GM21786 (cell line): ENCODE measurements around the gene RANGRF.

Source experiments
- ATAC-seq: cut with Tn5 transposase; IDR thresholded peaks from one replicate; pipeline ENCODE4 v1.9.1; 2021; ENCODE audit not compliant: unreplicated experiment

Gene RANGRF

GRCh38 chr17:8273884-8274444 lies 14.5 kb upstream of the RANGRF start:
- no peak for ATAC-seq

DNA sequence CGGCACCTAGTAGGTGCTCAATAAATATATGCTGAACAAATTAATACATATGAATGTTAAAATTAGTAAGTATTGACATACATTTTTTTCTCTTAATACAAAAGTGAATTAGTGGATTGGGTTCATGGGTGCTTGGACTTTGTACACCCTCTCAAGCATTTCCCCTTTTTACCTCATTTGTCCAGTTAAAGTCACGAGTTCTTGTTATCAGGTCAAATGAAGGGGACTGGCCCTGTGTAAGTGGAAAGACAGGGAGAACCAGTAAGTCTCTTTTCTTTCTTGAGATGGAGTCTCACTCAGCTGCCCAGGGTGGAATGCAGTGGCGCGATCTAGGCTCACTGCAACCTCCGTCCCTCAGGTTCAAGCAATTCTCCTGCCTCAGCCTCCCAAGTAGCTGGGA lies 13.7 kb upstream of the RANGRF start:
- ATAC-seq: no peak

GRCh38 chr17:8275421-8276290 lies 12.8 kb upstream of the RANGRF start:
- ATAC-seq: no peak

- ATAC-seq: no peak
These were observed 11.2 kb upstream of the RANGRF start for GRCh38 chr17:8277317-8277716.

DNA sequence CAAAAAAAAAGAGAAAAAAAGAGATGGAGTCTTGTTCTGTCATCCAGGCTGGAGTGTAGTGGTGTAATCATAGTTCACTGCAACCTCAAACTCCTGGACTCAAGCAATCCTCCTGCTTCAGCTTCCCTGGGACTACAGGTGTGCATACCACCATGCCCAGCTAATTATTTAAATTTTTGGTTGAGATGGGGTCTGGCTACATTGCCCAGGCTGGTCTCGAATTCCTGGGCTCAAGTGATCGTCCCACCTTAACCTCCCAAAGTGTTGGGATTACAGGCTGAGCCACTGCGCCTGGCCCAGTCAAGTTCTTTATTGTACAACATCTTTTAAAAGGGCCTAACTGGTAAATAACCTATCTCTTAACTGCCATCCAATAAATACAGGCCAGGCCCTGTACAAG lies 6.1 kb upstream of the RANGRF start:
- ATAC-seq: no peak

DNA sequence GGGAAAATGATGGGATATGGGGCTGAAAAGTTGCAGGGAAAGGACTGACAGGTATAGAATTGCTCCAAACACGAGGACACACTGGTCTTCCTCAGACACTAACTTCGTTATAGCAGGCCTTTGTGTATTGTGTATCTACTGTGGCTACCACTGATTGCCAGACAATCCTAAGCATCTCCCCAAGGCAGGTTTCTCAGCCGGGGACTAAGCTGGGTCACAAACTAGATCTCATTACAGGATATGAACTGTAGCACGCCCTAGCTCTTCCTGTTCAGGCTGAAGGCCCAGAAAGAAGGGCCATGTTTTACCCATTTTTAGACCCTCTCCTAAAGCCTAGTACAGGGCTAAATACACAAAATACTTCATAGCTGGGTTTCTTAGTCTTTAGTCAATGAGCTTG lies 5.1 kb upstream of the RANGRF start:
- no peak for ATAC-seq

- no peak for ATAC-seq
These were observed 4.3 kb upstream of the RANGRF start for GRCh38 chr17:8284126-8284525.

DNA sequence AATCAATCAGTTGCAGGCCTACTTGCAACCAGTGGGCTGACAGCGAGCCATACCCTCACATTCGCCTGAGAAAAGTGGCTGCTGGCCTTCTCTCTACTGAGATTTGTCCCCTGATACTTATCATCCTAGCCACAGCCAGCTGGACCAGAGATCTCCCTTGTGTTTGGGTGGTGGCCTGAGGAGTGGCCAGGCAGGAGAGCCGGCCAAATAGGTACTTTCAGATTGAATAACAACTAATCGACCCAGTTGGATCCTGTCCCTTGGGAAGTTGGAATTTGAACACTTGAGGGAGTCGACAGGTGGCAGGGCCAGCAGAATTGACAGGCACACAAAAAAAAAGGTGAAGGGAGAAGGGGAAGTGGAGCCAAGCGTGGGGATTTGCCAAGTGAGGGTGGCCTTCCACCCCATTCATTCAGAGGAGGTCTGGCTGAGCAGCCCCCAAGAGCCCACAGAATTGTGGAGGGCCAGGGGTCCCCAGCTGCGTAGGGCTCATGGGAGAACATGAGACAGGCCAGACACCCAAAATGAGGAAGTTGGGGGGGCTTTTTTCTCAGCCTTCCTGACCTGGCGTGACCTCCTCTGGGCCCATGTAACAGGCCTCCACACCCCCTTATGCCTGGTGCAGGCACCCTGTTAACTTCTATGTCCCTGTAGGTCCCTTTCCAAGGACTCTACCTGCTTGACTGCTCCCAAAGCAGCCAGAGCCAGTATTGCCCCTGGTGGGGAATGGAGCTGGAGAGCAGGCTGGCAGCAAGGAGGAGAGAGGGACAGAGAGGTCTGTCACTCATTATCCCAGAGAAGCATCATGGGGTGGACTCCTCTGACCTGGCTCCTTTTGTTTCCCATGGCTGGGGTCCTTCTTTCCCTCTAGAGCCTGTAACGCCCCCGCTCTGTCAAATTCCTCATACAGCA lies 2.9 kb upstream of the RANGRF start:
- no peak for ATAC-seq

GRCh38 chr17:8287651-8288335 lies 677 bp upstream of the RANGRF start:
- no peak for ATAC-seq

- ATAC-seq: no peak
These were observed 580 bp downstream of the RANGRF start for GRCh38 chr17:8289103-8289397.

DNA sequence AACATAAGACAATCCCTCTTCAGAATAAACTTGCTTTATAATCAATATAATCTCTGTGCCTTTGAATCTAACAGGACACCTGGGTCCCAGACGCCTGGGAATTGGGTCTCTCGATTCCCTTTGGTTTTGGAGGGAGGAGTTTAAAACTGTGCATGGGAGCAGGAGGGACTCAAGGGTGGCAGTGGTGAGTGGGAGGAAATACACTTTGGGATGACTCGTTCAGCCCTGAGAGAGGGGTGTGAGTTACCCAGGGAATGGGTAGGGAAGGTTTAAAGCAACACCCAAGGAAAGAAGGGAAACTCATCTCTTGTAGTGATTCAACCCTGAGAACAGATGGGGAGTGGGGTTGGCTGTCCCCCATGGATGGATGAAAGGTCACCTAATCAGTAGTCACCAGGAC lies 1.6 kb downstream of the RANGRF start:
- ATAC-seq: no peak

GRCh38 chr17:8292639-8293395 lies 4.3 kb downstream of the RANGRF start:
- ATAC-seq: no peak

DNA sequence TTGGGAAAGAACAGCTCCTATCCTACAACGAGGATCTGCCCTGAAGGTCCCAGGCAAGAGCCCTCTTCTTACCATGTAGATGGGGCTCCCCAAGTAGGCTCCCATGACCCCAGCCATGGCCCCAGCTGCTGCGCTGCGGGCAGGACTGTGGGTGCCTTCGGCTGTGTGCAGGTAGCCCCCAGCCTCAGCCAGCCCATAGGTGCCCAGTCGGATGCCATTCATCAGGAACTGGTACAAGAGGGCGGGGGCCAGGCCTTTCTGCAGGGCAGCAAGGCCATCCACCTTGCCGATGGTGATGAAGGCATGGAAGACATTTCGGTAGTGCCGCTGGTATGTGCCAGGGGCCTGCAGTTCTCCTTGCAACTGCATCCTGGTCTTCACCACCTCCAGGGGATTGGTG lies 5.9 kb downstream of the RANGRF start:
- no peak for ATAC-seq

DNA sequence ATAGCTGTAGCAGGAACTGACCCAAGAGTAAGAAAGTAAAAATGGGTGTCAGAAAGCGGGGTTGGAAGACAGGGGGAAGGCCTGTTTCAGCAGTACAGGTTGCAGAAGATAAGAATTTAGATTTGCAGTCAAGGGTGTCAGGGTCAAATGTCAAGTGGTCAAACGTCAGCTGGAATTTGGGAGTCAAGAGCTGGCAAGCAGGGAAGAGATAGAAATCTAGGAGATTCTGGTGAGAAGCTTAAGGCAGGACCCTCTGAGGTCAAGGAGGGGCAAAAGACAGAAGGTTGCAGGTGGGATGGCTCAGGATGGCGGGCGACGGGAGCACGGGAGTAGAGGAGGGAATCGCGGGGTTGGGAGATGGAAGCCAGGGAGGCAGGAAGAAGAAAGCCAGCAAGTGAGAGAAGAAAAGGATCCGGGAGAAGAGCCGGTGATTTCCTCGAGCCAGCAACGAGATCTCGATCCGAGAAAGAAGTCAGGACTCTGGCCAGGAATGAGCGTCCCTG lies 6.4 kb downstream of the RANGRF start:
- no peak for ATAC-seq

DNA sequence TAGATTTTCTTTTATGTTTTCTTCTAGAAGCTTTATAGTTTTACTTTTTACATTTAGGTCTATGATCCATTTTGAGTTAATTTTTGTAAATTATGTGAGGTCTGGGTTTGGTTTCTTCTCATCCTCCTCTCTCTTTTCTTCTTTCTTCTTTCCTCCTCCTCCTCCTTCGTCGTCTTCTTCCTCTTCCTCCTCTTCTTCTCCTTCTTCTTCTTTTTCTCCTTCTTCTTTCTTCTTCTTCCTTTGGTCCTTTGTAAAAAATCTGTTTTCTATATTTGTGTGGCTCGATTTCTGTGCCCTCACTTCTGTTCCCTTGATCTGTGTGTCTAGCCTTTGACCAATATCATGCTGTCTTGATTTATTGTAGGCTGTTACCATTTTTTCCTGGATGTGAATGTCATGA lies 11.8 kb downstream of the RANGRF start:
- no peak for ATAC-seq

- no peak for ATAC-seq
These were observed 12.3 kb downstream of the RANGRF start for GRCh38 chr17:8300627-8301242.

GRCh38 chr17:8310601-8311123 lies 22.2 kb downstream of the RANGRF start:
- no peak for ATAC-seq

- no peak for ATAC-seq
These were observed 22.8 kb downstream of the RANGRF start for GRCh38 chr17:8311131-8311790.

DNA sequence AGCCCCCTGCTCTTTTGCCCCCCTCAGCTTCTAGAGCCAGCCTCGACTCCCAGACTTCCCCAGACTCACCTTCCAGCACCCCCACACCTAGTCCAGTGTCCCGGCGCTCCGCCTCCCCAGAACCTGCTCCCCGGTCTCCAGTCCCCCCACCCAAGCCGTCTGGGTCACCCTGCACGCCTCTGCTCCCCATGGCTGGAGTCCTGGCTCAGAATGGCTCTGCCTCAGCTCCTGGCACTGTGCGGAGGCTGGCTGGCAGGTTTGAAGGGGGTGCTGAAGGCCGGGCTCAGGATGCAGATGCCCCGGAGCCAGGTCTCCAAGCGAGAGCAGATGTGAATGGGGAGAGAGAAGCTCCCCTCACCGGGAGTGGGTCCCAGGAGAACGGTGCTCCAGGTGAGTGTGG lies 23.8 kb downstream of the RANGRF start:
- no peak for ATAC-seq
